ENCODE data around the gene MAST4. TPM values are rescaled to one million over a fixed set of nuclear protein-coding genes. Genes with fewer than 3 reads are reported as not detected.

The MAST4 gene
- total RNA-seq, 2 donors from 2014 or later, result 9.5 to 20.8 TPM

GRCh38 chr5:66565878-66566277 is 30.3 kb upstream of the MAST4 start:
- no peak for DNase-seq
- TF ChIP-seq CTCF (IDR thresholded peaks at IDR 0.05), result no peak
- Histone ChIP-seq H3K9me3 (no peaks in the 10 kb centered on the region), H3K9ac (ENCODE audit: low read depth in 2 of 2, low read length in 2 of 2) (no peak overlapping the region), H3K27me3 (no peaks in the 10 kb centered on the region), H3K27ac (no peak overlapping the region), H3K4me3 (no peak overlapping the region), H3K4me1 (no peaks in the 10 kb centered on the region), H3K36me3 (no peaks in the 10 kb centered on the region)
- intact Hi-C loops (cut with DNase I), result no loop called here

GRCh38 chr5:66567474-66567873 is 28.7 kb upstream of the MAST4 start:
- DNase-seq, result no peak
- H3K27ac ChIP-seq, result no peak overlapping the region
- H3K36me3 ChIP-seq, result no peaks in the 10 kb centered on the region
- no peak overlapping the region for H3K9ac ChIP-seq (ENCODE audit: low read depth in 2 of 2, low read length in 2 of 2)
- H3K4me1 ChIP-seq, result no peaks in the 10 kb centered on the region
- H3K4me3 ChIP-seq, result no peak overlapping the region
- no peaks in the 10 kb centered on the region for H3K9me3 ChIP-seq
- H3K27me3 ChIP-seq, result no peaks in the 10 kb centered on the region
- TF ChIP-seq CTCF (IDR thresholded peaks at IDR 0.05), result no peak
- intact Hi-C loops (cut with DNase I), result no loop called here

- intact Hi-C loops (cut with DNase I), result no loop called here
- no peaks in the 10 kb centered on the region for H3K27me3 ChIP-seq
- DNase-seq, result no peak
These were observed 26.0 kb upstream of the MAST4 start for GRCh38 chr5:66570201-66570600.

GRCh38 chr5:66573733-66574132 is 22.5 kb upstream of the MAST4 start:
- H3K4me3 ChIP-seq, result no peak overlapping the region
- intact Hi-C loops (cut with DNase I), result no loop called here
- TF ChIP-seq CTCF (IDR thresholded peaks at IDR 0.05), result no peak
- no peak overlapping the region for H3K27ac ChIP-seq
- no peaks in the 10 kb centered on the region for H3K4me1 ChIP-seq
- no peak overlapping the region for H3K9ac ChIP-seq (ENCODE audit: low read depth in 2 of 2, low read length in 2 of 2)
- DNase-seq, result no peak
- H3K36me3 ChIP-seq, result no peaks in the 10 kb centered on the region
- H3K27me3 ChIP-seq, result no peaks in the 10 kb centered on the region
- H3K9me3 ChIP-seq, result no peaks in the 10 kb centered on the region

More at GRCh38 chr5:66570201-66570600, 26.0 kb upstream of the MAST4 start:
- no peak overlapping the region for H3K4me3 ChIP-seq
- TF ChIP-seq CTCF (IDR thresholded peaks at IDR 0.05), result no peak
- H3K4me1 ChIP-seq, result no peaks in the 10 kb centered on the region
- no peak overlapping the region for H3K27ac ChIP-seq
- H3K9ac ChIP-seq (ENCODE audit: low read depth in 2 of 2, low read length in 2 of 2), result no peak overlapping the region
- no peaks in the 10 kb centered on the region for H3K9me3 ChIP-seq
- H3K36me3 ChIP-seq, result no peaks in the 10 kb centered on the region

- TF ChIP-seq CTCF (IDR thresholded peaks at IDR 0.05), result no peak
- H3K27me3 ChIP-seq, result no peaks in the 10 kb centered on the region
- no peaks in the 10 kb centered on the region for H3K36me3 ChIP-seq
- no peaks in the 10 kb centered on the region for H3K4me1 ChIP-seq
- intact Hi-C loops (cut with DNase I), result no loop called here
- no peaks in the 10 kb centered on the region for H3K9me3 ChIP-seq
- no peak overlapping the region for H3K27ac ChIP-seq
- H3K4me3 ChIP-seq, result no peak overlapping the region
- H3K9ac ChIP-seq (ENCODE audit: low read depth in 2 of 2, low read length in 2 of 2), result no peak overlapping the region
- no peak for DNase-seq
These were observed 13.6 kb upstream of the MAST4 start for GRCh38 chr5:66582499-66583165.
